Embryonic facial prominence (tissue), 1 donor: Measurements from ENCODE around the gene PCDHB2.
"Not testable (repeated sequence)": the region's sequence is repeated elsewhere in the genome, so short reads cannot be mapped to it uniquely, and the experiment has no call there.

Experiments
- DNase-seq: peaks from one replicate; pipeline ENCODE4 v3.0.0-alpha.2; 2016; ENCODE audit errors: extremely low spot score

The PCDHB2 gene

DNA sequence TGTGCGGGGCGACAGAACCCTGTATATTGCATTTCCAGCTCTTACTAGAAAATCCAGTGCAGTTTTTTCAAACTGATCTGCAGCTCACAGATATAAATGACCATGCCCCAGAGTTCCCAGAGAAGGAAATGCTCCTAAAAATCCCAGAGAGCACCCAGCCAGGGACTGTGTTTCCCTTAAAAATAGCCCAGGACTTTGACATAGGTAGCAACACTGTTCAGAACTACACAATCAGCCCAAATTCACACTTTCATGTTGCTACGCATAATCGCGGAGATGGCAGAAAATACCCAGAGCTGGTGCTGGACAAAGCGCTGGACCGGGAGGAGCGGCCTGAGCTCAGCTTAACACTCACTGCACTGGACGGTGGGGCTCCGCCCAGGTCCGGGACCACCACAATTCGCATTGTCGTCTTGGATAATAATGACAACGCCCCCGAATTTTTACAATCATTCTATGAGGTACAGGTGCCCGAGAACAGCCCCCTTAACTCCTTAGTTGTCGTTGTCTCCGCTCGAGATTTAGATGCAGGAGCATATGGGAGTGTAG lies 41.4 kb downstream of the PCDHB2 start:
- DNase-seq: no peak

DNA sequence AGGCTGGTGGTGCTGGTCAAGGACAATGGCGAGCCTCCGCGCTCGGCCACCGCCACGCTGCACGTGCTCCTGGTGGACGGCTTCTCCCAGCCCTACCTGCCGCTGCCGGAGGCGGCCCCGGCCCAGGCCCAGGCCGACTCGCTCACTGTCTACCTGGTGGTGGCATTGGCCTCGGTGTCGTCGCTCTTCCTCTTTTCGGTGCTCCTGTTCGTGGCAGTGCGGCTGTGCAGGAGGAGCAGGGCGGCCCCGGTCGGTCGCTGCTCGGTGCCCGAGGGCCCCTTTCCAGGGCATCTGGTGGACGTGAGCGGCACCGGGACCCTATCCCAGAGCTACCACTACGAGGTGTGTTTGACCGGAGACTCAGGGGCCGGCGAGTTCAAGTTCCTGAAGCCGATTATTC lies 42.9 kb downstream of the PCDHB2 start:
- DNase-seq: not testable (repeated sequence)
